Panc1 (cell line): ENCODE measurements around the gene HIPK2.

Experiments
- CTCF ChIP-seq: fragments of 450-650 bp; IDR thresholded peaks from 2 replicates; pipeline ENCODE4 v1.5.1; 2017; ENCODE audit warnings: mild to moderate bottlenecking
- POLR2AphosphoS5 ChIP-seq: IDR thresholded peaks from 2 replicates; pipeline ENCODE4 v1.6.1; 2012; ENCODE audit warnings: mild to moderate bottlenecking, low read depth, low read length, moderate library complexity
- REST ChIP-seq, 2 experiments: IDR thresholded peaks; 2 replicates each; pipeline ENCODE4 v1.6.1; 2011 to 2012; ENCODE audit warnings: low read depth in 2 of 2, control low read depth in 1 of 2, low read length in 1 of 2, mild to moderate bottlenecking in 1 of 2, moderate library complexity in 1 of 2; ENCODE audit not compliant: insufficient read depth in 1 of 2
- SIN3A ChIP-seq: IDR thresholded peaks from 2 replicates; pipeline ENCODE4 v1.6.1; 2012; ENCODE audit warnings: low read depth, mild to moderate bottlenecking, low read length, moderate library complexity, borderline replicate concordance; ENCODE audit not compliant: insufficient read depth

- TF ChIP-seq CTCF (no peak), REST (IDR thresholded peaks at IDR 0.05; ENCODE audit: insufficient read depth in 1 of 2, low read depth in 2 of 2, low read length in 1 of 2) (no peak), SIN3A (no peak), POLR2AphosphoS5 (no peak)
Observed at GRCh38 chr7:139613971-139614411, 163.8 kb downstream of the HIPK2 start.
